GM19351 (cell line): ENCODE results near the gene NMNAT2.
"Not testable (repeated sequence)": the region's sequence is repeated elsewhere in the genome, so short reads cannot be mapped to it uniquely, and the experiment has no call there.

Experiments
- ATAC-seq: cut with Tn5 transposase; IDR thresholded peaks from one replicate; pipeline ENCODE4 v1.9.1; 2021; ENCODE audit warnings: mild to moderate bottlenecking, moderate library complexity; ENCODE audit not compliant: unreplicated experiment

NMNAT2 gene

DNA sequence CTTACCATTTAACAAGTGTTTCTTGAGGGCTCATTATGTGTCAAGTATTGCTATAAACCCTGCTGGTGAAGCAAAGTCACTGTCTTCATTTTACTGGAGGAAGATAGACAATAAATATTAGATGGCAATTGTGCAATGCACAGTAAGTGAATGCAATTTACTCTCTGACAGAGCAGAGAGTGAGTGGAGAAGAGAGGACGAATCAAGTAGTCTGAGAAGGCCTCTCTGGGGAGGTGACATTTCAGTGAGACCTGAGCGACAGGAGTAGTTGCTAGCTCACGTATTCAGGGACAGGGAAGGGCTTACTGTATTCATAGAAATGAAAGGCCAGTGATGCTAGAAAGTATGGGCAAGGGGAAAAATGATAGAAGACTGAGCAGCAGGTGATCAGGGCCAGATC is 1.2 kb upstream of the NMNAT2 start:
- ATAC-seq, result no peak

DNA sequence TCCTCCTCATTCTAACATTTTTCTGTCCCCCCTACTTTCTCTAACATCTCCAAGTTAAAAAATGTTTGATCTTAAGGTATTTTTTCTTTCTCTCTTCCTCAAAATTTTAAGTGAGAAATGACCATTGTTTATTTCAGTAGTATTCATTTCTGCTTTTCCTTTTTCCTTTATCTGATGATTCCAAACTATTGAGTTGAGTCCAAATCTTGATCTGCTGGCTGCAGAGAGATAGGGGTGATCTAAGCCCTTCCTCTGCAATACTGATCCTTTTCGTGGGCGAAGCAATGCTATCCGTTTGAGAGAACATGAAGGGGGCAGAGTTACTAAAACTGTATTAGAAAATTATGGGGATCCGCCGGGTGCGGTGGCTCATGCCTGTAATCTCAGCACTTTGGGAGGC is 516 bp upstream of the NMNAT2 start:
- no peak for ATAC-seq

DNA sequence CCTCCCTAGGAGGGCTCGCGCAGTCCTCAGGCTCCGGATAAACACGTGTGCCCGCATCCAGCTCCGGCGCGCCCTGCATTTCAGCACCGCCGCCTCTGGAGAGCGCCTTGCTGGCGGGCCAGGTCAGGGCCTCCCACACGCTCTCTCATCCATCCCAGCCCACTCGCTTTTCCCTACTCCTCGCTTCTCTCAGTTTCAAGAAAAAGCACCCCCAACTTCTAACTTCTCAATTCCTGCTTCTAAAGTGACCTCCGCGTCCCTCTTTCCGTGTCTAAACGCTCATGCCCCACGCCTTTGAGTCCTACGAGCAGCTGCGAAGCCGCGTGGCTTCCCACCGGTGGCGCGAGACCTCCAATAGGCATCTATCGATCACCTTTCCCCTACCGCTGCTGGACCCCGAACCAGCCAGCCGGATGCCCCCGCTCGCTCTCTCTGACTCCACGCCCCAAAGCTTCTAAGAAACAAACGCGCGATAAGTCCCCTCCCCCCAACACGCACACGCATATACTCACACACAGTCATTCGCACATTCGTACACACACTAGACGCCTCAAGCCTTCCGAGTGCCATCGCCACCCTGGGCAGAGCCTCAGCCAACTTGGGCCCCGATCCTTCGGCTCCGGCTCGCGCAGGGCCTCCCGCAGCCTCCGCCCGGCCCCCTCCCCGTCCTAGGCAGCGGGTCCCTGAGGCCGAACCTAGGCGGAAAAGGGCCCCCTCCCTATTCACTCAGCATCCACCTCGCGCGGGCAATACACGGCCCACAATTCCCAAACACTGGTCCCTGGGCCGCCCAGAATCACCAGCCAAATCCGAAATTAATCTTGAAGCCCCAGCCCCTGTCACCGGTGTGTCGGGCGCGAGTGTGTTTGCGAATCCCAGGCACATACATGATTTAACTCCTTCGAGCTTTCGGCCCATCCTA is 1.1 kb downstream of the NMNAT2 start:
- ATAC-seq, result no peak

DNA sequence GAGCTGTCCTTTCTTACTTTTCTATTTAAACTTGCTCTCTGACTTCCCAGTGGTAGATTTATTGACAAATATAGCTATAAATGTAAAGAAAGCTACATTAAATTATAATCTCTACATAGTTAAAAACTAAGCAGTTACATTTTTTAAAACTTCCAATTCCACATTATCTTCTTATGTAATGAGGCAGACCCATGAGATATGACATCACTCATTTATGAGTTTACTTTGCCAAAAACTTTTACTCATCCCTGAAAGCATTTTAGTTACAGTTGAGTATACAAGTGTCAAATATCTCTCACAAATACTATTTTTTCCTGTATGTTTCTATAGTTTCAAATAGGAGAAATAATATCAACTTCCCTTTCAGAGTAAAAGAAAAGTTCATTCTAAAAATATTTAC is 3.8 kb downstream of the NMNAT2 start:
- ATAC-seq, result no peak

DNA sequence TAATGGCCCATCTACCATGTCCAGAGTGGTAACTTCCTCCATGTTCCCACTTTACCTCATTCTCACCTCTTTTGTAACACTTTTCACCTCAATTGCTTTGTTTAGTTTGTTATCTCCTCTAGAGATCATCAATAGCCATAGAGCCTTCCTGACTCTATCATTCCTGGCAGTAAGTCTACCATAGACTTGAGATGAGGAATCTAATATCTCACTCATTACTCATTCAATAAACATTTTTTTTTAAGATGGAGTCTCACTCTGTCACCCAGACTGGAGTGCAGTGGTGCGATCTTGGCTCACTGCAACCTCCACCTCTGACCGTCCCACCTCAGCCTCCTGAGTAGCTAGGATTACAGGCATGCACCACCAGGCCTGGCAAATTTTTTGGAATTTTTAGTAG is 7.1 kb downstream of the NMNAT2 start:
- ATAC-seq, result no peak

DNA sequence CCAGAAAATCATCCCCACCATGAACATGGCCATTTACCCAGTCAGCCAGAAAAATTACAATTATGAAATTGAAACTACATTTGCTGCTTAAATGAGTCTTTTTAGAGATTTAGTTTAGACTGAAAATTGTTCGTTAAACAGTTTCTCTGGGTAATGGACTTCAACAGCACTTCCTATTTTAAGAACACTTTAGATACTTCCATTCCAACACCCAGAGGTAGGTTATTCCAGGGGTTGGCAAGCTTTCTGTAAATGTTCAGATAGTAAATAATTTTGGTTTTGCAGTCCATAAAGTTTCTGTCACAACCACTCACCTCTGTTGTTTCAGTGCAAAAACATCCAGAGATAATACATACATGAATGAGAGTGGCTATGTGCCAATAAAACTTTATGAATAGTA is 10.2 kb downstream of the NMNAT2 start:
- ATAC-seq, result no peak

DNA sequence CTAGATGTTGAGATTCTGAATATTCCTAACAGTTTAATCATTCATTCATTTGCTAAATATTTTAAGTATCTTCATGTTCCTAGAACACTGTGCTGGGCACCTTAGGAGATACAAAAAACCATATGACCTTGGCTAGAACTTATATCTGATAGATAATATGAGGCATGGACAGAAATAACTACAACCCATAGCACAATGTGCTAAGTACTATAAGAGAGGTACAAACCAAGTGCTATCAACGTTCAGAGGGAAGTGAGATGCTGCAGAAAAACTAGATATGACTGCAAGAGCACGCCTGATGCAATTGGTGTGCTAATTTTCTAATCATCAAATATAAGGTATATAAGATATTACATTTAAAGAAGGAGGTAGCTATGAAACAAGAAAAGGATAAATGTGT is 10.7 kb downstream of the NMNAT2 start:
- ATAC-seq, result no peak

DNA sequence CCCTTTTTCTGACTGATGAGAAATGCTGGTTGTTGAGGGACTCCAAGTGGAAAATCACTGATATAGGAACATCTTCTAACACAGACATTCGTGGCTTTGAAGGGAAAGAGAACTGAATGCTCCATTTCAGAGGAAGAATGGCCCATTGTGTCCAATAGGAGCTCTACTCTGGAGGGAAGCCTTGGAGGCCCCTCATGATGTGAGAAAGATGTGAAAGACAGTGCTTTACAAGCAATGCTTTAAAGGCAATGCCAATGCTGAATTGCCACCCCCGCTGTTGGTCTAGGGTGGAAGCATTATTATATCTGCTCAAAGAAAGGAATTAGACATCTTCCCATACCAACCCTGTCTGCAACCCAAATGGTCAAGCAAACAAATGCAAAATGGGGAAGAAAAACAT is 13.7 kb downstream of the NMNAT2 start:
- no peak for ATAC-seq

DNA sequence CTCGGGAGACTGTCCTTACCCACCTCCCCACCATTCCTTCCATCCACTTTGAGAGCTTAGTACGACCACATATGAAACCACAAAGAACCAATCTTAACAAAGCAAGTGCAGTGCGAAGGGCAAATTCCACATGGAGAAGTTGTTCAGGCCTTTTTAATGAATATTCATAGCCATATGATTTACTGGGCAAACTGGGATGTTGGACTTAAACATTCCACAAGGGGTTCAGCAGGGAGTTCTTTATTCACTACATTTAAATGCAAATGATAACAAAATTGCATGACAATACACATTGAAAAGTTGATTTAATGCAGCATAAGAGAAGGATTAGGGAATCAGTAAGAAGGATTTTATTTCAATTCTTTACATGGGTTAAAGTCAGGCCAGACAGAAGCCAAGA is 14.7 kb downstream of the NMNAT2 start:
- ATAC-seq, result no peak

DNA sequence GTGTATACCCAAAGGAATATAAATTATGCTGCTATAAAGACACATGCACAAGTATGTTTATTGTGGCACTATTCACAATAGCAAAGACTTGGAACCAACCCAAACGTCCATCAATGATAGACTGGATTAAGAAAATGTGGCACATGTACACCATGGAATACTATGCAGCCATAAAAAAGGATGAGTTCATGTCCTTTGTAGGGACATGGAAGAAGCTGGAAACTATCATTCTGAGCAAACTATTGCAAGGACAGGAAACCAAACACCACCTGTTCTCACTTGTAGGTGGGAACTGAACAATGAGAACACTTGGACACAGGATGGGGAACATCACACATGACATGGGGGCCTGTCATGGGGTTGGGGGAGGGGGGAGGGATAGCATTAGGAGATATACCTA is 16.6 kb downstream of the NMNAT2 start:
- ATAC-seq, result not testable (repeated sequence)

DNA sequence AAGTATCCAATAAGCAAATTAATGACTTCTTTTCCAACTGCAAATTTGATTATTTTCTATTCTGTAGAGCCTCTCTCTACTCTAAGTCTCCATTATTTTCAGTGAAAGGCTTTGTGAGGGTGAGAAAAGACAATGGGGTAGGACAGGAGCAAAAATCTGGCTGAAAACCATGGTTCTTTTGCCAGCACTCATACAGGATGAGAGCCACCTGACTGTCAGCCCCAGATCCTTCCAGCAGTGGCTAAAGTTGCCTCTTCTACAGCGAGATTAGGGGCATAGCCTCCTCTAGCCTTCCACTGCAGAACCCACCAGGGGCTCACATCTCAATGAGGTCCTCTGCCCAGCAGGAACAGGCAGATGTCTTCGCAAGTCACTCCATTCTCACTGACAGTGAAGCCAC is 23.7 kb downstream of the NMNAT2 start:
- no peak for ATAC-seq

DNA sequence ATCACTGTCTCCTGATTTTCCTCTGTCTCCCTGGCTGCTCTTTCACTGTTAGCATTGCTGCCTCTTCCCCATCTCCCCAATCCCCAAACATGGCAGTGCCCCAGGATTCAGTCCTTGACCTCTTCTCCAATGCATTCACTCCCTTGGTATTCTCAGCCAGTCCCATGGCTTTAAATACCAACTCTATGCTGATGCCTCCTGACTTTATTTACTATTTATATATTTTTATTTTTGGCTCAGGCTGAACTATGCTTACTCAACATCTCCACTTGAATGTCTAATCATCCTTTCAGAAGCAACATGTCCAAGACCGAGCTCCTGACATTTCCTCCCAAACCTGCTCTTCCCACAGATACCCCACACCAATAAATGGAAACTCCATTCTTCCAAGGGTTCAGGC is 26.3 kb downstream of the NMNAT2 start:
- ATAC-seq, result no peak

DNA sequence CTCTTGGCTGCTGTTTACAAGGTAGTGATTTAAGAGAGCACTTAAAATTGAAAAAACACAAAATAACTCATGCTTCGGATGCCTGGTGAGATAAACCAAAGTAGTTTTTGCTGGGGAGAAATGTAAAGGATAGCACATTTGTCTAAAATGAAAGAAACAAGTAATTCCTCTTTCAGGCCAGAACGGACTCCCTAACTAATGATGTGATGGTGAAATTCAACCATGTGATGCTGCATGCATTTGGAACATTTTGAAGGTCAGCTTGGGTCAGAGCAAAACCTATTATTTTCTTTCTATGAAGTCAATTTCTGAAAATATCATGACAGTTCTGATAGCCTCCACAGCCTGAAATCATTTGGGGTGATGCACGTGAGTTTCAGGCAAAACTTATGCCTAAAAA is 27.6 kb downstream of the NMNAT2 start:
- ATAC-seq, result no peak

DNA sequence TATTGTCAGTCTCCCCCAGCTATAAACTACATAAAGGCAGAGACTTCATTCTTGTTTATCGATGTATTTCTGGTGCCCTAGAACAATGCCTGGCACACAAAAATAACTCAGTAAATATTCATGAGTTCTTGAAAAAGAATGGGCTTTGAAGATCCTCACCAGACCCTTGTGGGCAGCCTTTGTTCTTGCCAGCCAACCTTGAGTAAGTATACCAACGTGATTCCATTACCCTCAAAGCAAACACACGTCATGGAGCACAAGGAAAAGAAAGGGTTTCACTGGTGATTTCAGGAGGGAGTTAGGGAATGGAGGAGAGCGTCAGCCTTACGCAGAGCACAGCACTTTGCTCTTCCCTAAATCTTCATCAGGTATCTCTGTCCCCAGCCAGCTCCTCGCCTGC is 29.4 kb downstream of the NMNAT2 start:
- no peak for ATAC-seq

DNA sequence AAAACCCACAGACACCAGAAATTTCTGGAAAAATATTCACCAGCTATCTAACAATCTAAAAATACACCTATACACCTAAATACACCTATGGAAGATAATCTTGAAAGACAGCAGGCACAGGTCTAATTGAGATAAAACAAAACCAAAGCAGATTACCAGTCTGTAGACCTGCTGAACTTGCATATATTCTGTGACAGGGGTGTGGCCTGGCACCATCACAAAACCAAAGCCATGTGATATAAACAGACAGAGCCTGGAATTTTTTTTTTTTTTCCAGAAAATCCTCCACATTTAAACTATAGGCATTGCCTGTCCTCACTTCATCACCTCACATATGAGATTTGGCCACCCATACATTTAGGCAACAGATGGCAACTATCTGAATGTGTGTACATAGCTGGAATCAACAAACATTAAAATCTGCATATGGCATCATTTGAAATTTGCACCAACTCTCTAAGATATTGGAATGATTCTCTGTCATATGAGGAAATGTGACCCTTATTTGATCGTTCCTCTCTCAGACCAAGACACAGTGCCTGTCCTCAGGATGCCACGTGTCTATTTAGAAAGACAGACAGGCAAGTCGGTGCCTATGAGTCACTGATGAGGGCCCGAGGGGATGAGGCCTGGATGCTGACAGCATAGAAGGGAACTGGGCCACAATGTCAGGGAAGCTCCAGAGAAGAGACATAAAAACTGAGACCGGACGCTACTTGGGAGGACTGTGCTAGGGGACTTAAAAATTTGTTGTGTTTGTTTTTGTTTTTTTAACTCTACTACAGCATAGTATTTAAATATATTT is 32.6 kb downstream of the NMNAT2 start:
- ATAC-seq, result no peak

DNA sequence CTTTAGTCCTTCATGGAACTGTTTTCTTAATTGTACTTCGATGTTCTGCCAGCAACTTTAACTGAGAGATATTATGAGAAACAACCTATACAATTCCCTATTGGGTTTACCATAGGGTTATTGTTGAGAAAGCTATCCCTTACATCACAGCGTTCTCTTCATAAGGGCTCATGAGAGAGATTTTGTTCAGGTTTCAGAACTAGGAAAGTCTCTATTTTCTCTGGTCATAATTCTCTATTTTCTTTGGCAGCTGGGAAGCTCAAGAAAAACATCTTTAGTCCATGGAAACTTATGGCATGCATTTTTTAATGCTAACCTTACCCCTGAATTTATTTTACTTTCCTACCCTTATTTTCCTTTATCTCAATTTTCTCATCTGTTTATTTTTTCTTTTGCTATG is 38.2 kb downstream of the NMNAT2 start:
- no peak for ATAC-seq

DNA sequence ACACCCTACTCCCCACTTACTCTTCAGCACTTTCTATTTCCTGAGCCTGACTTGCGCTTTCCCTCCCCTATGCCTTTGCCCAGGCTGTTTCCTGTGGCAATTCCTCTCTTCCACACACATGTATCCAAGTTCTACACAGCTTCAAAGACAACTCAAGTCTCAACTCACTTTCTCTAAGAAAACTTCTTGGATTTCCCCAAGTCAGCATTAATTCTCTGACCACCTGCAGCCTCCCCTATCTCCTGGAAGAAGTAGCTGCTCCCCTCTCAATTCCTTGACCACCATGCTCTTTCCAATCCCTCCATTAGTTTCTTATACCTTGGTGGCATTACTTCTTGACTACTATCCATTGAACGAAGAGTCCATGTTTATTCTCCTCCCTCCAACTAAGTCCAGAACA is 42.8 kb downstream of the NMNAT2 start:
- ATAC-seq, result no peak

DNA sequence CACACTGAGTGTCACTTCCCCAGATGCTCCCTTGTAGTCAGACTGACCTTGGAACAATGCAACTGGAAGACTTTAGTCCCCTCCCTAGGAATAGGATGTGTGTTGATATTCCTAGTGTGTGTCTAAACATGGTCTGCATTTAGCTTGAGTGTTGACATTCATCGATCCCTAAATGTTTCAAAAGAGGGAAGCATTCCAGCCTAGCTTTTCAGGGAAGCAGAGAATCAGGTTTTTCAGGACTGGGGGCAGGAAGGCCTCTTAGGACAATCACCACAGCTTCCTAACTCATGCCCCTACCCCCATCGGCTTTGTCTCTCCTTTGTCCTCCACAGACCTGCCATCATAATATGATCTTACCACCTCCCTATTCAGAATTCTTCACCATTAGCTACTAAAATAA is 43.4 kb downstream of the NMNAT2 start:
- no peak for ATAC-seq

DNA sequence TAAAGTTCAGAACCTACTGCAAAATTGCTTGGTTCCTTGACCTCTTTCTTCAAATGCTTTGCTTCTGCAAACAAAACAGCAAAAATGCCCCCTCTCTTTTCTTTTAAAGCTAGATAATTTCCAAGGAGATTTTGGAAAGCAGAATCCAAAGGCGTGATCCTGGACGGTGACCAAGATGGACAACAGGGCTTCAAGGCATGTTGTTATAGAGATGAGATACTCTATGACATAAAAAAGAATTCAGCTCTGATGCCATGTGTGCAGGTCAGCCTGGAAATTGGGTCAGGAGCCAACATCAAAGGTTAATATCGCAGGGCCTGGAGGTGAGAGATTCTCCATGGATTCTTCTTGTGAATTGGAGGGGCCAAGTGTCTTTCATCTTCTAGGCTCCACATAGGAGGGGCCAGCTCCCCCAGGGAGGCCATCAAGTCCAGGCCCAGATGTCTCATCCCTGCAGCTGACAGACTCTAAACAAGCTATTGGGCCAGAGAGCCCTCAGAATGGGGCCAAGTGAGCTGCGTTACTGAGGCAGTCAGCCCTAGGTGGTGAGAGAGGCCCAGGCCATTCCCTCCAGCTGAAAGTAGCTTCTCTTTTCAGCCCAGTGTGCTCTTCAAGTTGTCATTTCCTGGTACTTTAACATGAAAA is 45.5 kb downstream of the NMNAT2 start:
- no peak for ATAC-seq

DNA sequence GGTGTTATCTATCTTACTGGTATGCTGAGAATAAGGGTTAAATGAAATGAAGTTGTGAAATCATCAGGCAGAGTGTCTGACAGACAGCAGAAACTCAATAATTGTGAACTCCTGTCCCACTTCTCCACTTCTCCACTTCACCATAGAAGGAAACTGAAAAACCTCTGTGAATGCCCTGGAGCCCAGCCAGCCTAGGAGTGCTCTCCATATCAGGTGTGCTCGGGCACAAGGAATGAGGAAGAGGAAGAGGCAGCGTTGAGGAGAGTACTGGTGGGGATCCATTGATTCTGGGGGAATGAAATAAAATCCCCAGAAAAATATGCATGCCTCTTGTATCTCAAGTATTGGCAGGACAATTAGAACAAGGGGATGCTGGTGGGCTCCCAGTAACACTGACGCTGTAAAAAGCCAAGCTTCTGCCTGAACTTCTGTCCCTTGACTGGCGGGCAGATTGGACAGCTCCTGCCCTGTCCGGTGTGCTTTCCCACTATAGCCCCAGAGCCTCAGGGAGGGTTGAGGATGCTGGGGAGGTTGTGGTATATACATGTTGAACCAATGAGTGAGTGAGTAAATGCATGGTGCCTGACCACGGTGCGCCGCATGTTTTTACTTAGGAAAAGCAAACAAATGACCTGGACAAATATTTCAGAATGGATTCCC is 47.7 kb downstream of the NMNAT2 start:
- no peak for ATAC-seq
